ENCODE measurements around the gene ODF2. TPM values are rescaled to one million over a fixed set of nuclear protein-coding genes. Genes with fewer than 3 reads are reported as not detected.

ODF2 gene
- total and polyA plus RNA-seq, 2 of the 13 experiments (the other 11 are each of a cell fraction or from before 2014, with no cell fraction given) = 9.8 to 31.3 TPM

DNA sequence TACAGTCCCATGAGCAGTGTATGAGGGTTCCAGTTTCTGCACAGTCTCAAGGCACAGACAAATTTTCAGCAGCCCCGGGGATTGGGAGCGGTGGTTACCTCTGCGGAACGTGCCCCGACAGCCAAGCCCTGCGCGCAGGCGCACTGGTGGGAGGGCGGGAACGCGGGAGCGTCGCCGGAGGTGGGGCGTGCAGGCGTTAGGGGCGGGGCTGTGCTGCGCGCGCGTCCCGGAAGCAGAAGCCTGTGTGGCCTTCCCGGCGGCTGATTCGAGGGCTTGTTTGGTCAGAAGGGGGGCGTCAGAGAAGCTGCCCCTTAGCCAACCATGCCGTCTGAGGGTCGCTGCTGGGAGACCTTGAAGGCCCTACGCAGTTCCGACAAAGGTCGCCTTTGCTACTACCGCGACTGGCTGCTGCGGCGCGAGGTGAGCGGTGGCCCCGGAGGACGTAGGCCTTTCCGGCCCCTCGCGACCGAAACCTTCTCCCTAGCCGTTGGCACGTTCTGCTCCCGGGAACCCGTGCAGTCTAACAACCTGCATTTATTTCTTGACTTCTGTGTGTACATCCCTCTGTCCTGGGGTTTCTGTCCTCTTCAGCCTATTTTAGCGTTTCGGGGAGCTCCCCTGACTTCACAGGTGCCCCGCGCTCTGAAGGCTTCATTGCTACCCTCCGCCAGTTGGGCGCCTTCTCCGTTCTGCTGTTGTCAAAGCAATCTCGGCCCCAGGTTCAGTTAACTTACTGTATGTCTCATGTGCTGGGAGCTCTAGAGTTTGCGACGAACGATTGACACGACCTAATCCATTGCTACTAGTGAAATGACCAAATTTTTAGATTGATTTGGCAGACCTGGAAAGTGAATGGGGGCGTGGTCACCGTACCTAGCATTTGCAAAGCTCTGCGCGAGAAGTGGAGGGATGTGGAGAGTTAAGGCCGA, 48.9 kb downstream of the ODF2 start, which contains the start of gene GLE1 (continued):
- TF ChIP-seq HNRNPL (IDR thresholded peaks at IDR 0.05; ENCODE audit: low read depth, low read length) = no peak
- 0 out of 2 replicates have a peak, but pooled peaks have one; percentile 7 for TF ChIP-seq ZNF121 (CRISPR knock-in tag; IDR thresholded peaks at IDR 0.05)
- TF ChIP-seq ZNF510 (CRISPR knock-in tag; IDR thresholded peaks at IDR 0.05; ENCODE audit: low read depth) = no peak
- peak; percentile 56; the same call in 1 of the 2 replicates for TF ChIP-seq ZNF891 (CRISPR knock-in tag; IDR thresholded peaks at IDR 0.05)
- 0 out of 2 replicates have a peak, but pooled peaks have one; percentile 47 for TF ChIP-seq NR1H2 (CRISPR knock-in tag; IDR thresholded peaks at IDR 0.05; ENCODE audit: borderline replicate concordance, low read depth)
- no peak for TF ChIP-seq ONECUT2 (CRISPR knock-in tag; IDR thresholded peaks at IDR 0.05)
- 0 out of 2 replicates have a peak, but pooled peaks have one; percentile 33 for TF ChIP-seq MLX (CRISPR knock-in tag; IDR thresholded peaks at IDR 0.05)
- peak; percentile 60 for TF ChIP-seq GABPA (IDR thresholded peaks at IDR 0.05; ENCODE audit: low read depth, low read length)
- peak; percentile 83 for TF ChIP-seq GABPA (CRISPR knock-in tag; IDR thresholded peaks at IDR 0.05; ENCODE audit: low read depth)
- TF ChIP-seq TRIM24 (CRISPR knock-in tag; IDR thresholded peaks at IDR 0.05) = no peak
- peak; percentile 8 for TF ChIP-seq PAXIP1 (CRISPR knock-in tag; conservative IDR thresholded peaks at IDR 0.05)
- TF ChIP-seq ZNF563 (CRISPR knock-in tag; IDR thresholded peaks at IDR 0.05) = 0 out of 2 replicates have a peak, but pooled peaks have one; percentile 61
- TF ChIP-seq ZFP62 (CRISPR knock-in tag; IDR thresholded peaks at IDR 0.05) = no peak
- TF ChIP-seq ZNF720 (CRISPR knock-in tag; IDR thresholded peaks at IDR 0.05) = no peak
- peak; percentile 8; the same call in 1 of the 2 replicates for TF ChIP-seq STAG1 (CRISPR knock-in tag; IDR thresholded peaks at IDR 0.05)
- peak; percentile 86 for TF ChIP-seq ZNF543 (CRISPR knock-in tag; IDR thresholded peaks at IDR 0.05)
- no peak for TF ChIP-seq ZNF224 (CRISPR knock-in tag; IDR thresholded peaks at IDR 0.05)
- TF ChIP-seq RFX3 (CRISPR knock-in tag; IDR thresholded peaks at IDR 0.05) = no peak
- TF ChIP-seq ZNF260 (CRISPR knock-in tag; IDR thresholded peaks at IDR 0.05; ENCODE audit: borderline replicate concordance, low read depth) = no peak
- no peak for TF ChIP-seq ZNF570 (CRISPR knock-in tag; IDR thresholded peaks at IDR 0.05; ENCODE audit: borderline replicate concordance)
- TF ChIP-seq HNF4G (IDR thresholded peaks at IDR 0.05; ENCODE audit: borderline replicate concordance, low read depth, low read length) = no peak
- TF ChIP-seq HNF4G (CRISPR knock-in tag; IDR thresholded peaks at IDR 0.05; ENCODE audit: borderline replicate concordance, low read depth) = 0 out of 2 replicates have a peak, but pooled peaks have one; percentile 20
- 0 out of 2 replicates have a peak, but pooled peaks have one; percentile 15 for TF ChIP-seq GATAD2A (CRISPR knock-in tag; IDR thresholded peaks at IDR 0.05)
- no peak for TF ChIP-seq ZNF589 (CRISPR knock-in tag; conservative IDR thresholded peaks at IDR 0.05)
- TF ChIP-seq FOXP4 (CRISPR knock-in tag; IDR thresholded peaks at IDR 0.05) = peak; percentile 71
- TF ChIP-seq ZNF674 (CRISPR knock-in tag; IDR thresholded peaks at IDR 0.05; ENCODE audit: low read depth) = no peak

Data from HepG2 (cell line).